DMS153 (cell line): ENCODE measurements around the gene NOXA1.
"Not testable (repeated sequence)": the region's sequence is repeated elsewhere in the genome, so short reads cannot be mapped to it uniquely, and the experiment has no call there.

ENCODE experiments used
- DNase-seq: peaks from one replicate; lab custom pipeline; 2025; lab: John Stamatoyannopoulos, UW

NOXA1 gene

DNA sequence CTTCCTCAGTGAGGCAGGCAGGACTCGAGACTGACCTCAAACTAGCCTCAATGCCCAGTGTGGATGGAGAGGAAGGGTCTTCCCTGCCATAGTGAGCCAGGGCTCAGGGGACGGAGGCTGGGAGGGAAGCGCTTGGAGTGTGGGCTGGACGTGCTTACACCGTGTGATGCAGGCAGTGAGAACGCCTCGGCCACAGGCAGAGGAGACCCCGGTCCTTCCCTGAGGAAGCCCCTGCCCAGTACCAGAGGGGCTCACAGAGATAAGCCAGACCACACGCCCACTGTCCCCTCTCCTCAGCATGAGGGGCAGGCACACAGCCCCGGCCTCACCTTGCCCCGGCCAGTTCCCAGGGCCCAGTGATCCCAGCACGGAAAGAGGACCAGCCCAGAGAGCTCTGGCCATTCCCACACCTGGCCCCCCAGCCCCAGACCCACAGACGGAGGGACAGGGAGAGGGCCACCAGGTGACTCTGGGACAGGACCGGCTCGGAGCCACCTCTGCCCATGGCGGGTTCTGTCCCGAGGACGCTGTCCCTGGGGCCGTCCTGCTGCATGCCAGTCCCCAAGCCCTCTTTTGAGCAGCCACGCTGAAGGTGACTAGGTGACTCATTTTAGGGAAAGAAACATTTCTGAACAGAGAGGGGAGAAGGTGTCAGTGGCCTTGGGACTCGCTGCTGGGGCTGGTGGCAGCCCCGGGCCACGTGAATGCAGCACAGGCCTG, 42.0 kb downstream of the NOXA1 start:
- no peak for DNase-seq

DNA sequence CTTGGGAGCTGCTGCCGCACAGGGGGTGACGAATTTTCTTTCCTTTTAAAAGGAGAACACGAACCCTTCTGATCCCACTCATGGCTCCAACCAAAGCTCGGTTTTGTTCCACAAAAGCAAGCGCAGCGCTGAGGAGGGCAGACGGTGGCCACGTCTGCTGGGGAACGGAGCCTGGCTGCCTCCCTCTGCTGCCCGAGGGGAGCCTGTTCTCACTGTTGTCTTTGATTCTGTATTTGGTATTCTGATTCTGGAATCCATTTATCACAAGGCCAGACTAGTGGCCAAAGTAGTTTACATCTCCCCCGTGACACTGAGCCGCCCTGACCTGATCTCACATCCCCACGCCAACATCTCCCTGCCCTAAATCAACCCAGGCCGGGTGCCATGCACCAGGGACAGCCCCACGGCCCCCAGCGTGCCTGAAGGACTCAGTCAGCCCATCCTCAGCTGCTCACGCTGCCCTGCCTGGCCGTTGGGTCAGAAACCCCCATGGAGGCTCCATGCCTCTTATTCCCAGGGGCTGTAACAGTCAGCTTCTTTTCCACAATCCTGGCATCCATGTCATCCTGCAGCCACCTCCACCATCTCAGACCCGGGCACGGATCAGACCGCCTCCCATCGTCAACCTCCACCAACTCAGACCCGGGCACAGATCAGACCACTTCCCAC, 42.7 kb downstream of the NOXA1 start:
- no peak for DNase-seq

DNA sequence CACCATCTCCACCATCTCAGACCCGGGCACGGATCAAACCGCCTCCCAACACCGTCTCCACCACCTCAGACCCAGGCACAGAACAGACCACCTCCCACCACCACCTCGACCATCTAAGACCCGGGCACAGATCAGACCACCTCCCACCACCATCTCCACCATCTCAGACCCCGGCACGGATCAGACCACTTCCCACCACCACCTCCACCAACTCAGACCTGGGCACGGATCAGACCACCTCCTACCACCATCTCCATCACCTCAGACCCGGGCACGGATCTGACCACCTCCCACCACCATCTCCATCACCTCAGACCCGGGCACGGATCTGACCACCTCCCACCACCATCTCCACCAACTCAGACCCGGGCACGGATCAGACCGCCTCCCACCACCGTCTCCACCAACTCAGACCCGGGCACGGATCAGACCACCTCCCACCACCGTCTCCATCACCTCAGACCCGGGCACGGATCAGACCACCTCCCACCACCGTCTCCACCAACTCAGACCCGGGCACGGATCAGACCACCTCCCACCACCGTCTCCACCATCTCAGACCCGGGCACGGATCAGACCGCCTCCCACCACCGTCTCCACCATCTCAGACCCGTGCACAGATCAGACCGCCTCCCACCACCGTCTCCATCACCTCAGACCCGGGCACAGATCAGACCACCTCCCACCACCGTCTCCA, 43.3 kb downstream of the NOXA1 start:
- not testable (repeated sequence) for DNase-seq

- DNase-seq = no peak
Observed at GRCh38 chr9:137467161-137467581, 44.0 kb downstream of the NOXA1 start.

DNA sequence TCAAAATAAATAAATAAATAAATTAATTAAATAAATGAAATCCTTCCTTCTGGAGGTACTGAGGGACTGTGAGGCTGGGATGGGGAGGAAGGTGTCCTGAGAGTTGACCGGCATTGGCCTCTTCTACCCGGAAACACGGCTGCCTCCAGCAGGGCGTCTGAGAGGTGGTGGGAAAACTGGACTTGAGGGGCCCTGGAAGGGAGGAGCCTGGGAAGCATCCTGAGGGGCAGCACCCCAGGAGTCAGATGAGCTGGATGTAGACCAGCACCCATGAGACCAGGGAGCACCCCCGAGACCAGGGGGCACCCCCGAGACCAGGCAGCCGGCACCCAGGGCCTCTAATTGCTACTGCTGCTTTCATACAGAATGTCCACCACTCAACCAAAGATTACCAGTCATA, 44.7 kb downstream of the NOXA1 start:
- no peak for DNase-seq

- no peak for DNase-seq
Observed at GRCh38 chr9:137470785-137471184, 47.6 kb downstream of the NOXA1 start.

DNA sequence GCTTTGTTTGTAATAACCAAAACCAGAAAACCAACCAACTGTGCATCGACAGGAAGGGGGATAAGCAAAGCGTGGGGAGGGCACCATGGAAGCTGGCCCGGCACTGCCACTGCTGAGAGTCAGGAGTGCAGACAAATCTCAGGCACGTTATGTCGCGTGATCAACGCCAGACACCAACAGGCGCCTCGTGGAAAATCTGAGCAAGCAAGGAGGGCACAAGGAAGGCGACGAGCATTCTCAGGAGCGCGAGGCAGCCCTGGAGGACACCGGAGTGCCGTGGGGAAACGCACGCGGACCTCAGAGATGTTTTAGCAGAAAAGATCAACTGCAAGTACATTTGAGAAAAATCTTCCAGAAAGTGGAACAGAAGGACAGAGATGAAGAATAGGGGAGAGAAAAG, 51.1 kb downstream of the NOXA1 start:
- DNase-seq = no peak

- DNase-seq = no peak
Observed at GRCh38 chr9:137475666-137476065, 52.5 kb downstream of the NOXA1 start.

DNA sequence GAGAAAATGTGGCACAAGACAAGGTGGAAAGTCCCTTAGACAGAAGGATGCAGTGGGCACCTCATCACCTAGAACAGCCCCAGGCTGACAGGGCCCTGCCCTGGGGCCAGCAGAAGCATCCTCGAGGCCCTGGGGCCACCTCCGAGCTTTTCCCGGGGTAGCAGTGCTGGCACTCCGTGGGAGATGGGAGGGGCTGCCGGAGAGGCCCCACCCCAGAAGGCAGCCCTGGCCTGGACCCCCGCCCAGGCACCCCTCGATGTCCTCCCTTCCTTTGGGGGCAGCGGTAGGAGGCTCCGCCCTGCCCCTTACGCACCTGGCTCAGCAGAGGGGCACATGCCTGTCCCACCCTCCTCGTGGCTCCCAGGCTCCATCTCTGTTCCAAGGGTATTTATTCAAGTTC, 53.7 kb downstream of the NOXA1 start:
- no peak for DNase-seq

GRCh38 chr9:137477778-137478612, 54.8 kb downstream of the NOXA1 start:
- no peak for DNase-seq

DNA sequence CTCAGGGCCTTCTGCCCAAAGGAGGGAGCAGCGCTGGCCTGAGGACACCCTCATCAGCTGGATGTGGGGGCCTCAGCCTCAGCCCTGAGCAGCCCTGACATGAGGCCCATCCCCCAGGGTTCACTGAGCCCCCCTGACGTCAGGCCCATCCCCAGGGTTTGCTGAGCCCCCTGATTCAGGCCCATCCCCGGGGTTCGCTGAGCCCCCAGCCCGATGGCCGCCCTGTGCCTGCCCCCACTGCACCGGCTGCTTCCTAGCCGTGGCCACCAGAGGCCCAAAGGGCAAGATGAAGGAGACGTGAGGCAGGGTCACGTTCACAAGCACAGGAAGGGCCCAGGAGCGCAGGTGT, 55.4 kb downstream of the NOXA1 start:
- no peak for DNase-seq

GRCh38 chr9:137478962-137479861, 56.0 kb downstream of the NOXA1 start:
- peak; percentile 59 for DNase-seq

DNA sequence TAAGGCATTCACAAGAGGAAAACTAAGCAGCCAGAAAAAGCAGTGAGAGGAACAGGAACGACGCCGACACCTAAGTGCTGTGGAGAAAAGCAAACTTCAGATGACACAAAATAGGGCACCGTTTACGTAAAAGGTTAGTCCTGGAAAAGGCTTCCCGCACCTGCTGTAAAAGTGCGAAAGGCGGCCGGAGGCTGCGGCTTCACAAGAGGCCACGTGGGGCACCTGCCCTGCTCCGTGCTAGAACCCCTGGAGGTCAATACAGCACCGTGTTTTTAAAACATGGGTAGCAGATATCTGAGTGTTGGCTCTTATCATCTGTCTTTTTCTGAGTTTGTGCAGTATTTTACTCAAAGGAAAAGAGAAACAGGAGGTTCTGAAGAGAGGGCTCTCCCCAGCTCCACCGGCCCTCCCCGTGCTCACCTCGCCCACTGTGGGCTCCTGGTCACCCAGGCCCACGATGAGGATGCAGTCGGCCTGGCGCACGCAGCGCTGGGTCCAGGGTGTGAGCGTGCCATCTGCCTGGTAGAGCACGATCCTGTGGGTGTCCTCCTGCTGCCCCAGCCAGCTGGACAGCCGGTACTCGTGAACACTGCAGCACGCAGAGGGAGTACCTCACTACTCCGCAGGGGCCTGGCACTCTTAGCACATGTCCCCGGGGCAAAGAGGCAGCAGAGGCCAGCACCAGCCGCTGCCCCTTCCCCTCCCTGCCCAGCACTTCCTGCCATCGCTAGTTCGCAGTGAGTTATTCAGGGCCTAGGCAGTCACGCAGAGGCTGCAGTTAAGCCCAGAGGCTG, 56.9 kb downstream of the NOXA1 start:
- no peak for DNase-seq

DNA sequence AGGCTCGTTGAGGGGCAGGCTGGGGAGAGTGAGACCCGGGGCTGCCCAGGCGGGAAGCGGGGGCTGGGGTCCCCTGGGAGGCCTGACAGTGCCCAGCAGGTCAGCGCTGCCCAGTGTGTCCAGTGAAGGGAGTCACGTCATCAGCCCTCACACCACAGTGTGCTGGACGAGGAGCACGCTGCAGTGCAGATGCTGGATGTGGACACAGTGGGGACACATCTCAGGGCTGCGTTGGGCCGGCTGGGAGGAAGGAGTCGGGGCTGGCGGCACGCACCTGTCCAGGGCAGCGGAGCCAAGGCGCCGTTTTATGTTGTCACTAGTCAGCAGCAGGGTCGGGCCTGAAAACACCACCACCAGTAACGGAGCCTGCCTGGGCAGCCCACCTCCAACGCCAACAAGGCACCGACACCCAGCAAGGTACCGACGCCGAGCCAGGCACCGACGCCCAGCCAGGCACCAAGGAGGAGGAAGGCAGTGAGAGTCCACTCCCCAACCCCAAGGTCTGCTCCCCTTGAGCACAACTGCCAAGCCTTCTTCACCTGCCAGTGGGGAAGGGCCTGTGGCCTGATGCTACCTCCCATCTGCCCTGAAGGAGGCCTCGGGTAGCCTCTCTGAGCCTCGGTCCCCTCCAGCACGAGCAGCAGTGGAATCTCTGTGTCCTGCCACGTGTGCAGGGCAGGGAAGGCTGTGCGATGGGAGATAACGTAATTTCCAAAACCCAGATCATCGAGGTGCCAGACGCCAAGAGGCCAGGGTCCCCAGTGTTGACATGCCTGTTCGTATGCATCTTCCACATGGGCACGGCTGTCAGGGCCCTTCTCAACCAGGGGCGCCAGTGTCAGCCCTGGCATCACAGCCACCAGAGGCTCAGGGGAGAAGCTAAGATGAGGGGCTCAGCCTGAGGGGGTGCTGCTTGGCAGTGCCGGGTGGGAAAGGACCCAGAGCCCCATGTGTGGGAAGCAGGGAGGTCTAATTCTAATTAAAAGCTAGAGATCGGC, 57.8 kb downstream of the NOXA1 start:
- no peak for DNase-seq

DNA sequence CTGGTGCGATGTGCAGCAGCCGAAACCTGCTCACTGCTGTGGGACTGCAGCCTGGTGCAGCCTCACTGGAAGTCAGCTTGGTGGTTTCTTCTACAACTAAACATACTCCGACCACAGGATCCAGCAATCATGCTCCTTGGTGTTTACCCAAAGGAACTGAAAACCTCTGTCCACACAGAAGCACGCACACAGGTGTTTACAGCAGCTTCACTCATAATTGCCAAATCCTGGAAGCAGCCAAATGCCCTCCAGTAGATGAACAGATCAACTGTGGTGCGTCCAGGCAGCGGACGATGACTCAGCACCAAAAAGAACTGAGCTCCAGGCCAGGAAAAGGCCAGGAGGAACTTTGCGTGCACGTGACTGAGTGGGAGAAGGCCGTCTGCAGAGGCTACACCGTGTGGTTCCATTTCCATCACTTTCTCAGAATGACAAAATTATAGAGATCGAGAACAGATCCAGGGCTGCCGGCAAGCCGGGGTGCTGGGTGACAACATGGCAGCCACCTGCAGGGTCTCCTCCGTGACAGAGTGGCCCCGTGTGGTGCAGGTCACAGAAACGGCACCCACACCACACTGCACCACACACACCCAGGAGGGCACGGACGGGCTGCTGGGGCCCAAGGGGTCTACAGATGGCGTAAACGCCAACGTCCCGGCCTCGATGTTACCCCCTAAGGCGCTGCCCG, 59.0 kb downstream of the NOXA1 start:
- DNase-seq = no peak
